C4-2B (cell line): Measurements from ENCODE around the gene ZBTB24.
"Not testable (repeated sequence)": the region's sequence is repeated elsewhere in the genome, so short reads cannot be mapped to it uniquely, and the experiment has no call there.

Experiments
- H3K27ac ChIP-seq: fragments of 450-650 bp; 2 replicates; pipeline ENCODE4 v1.5.1; 2017
- CTCF ChIP-seq: fragments of 450-650 bp; conservative IDR thresholded peaks from 2 replicates; pipeline ENCODE4 v1.5.1; 2017; ENCODE audit warnings: mild to moderate bottlenecking
- ZFX ChIP-seq: fragments of 450-650 bp; IDR thresholded peaks from 2 replicates; pipeline ENCODE4 v1.6.1; 2017

The ZBTB24 gene

GRCh38 chr6:109466212-109466923 lies 16.7 kb downstream of the ZBTB24 start:
- H3K27ac ChIP-seq: peak overlapping the region; percentile 66
- no peak for TF ChIP-seq CTCF

GRCh38 chr6:109465772-109466171 lies 17.2 kb downstream of the ZBTB24 start:
- peak overlapping the region; percentile 66 for H3K27ac ChIP-seq
- no peak for TF ChIP-seq CTCF
- no peak for TF ChIP-seq ZFX

GRCh38 chr6:109461733-109462526 lies 21.1 kb downstream of the ZBTB24 start:
- H3K27ac ChIP-seq: no peak overlapping the region
- TF ChIP-seq CTCF (no peak), ZFX (no peak)

GRCh38 chr6:109461205-109461604 lies 21.8 kb downstream of the ZBTB24 start:
- H3K27ac ChIP-seq: not testable (repeated sequence)

GRCh38 chr6:109460161-109460829 lies 22.7 kb downstream of the ZBTB24 start:
- no peak overlapping the region for H3K27ac ChIP-seq
- no peak for TF ChIP-seq ZFX
- TF ChIP-seq CTCF: no peak

GRCh38 chr6:109458774-109459531 lies 24.1 kb downstream of the ZBTB24 start:
- H3K27ac ChIP-seq: peak overlapping the region; percentile 84; the same call in 1 of the 2 replicates
- TF ChIP-seq ZFX: no peak
- TF ChIP-seq CTCF: no peak

- H3K27ac ChIP-seq: peak overlapping the region; percentile 84; the same call in 1 of the 2 replicates
- TF ChIP-seq CTCF: no peak
- TF ChIP-seq ZFX: no peak
Measured at GRCh38 chr6:109457562-109457996, 25.4 kb downstream of the ZBTB24 start.
